Prostate gland (tissue), 2 donors: ENCODE data around the gene BIRC6.

Source experiments
- POLR2A ChIP-seq: fragments of 450-650 bp; IDR thresholded peaks from one replicate; pipeline ENCODE4 v1.6.1; 2016; ENCODE audit warnings: antibody characterized with exemption, mild to moderate bottlenecking
- POLR2AphosphoS5 ChIP-seq: sonication (generic); formaldehyde crosslinking; IDR thresholded peaks from one replicate; pipeline ENCODE4 v1.6.1; 2017; ENCODE audit warnings: antibody characterized with exemption
- TF ChIP-seq, protein P1 (sequence below), 4 experiments: fragments of 200-600 bp in 2 of 4; fragments of 450-650 bp in 2 of 4; sonication (generic) in 2 of 4; IDR thresholded peaks; 1 replicate in 3 of 4; 2 replicates in 1 of 4; pipeline ENCODE4 v1.5.1; 2016 to 2019; ENCODE audit warnings: antibody characterized with exemption in 4 of 4, mild to moderate bottlenecking in 2 of 4, moderate library complexity in 2 of 4

DNA sequence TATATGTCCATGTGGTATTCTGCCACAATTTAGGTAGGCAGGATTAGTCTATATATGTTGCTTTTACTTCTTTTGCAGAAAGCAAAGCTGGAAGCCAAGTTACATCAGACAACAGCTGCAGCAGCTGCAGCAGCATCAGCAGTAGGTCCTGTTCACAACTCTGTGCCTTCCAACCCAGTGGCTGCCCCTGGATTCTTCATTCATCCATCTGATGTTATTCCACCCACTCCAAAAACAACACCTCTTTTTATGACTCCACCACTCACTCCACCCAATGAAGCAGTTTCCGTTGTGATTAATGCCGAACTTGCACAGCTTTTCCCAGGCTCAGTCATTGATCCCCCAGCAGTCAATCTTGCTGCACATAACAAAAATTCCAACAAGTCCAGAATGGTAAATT lies 107.6 kb downstream of the BIRC6 start:
- TF ChIP-seq, protein P1, sequence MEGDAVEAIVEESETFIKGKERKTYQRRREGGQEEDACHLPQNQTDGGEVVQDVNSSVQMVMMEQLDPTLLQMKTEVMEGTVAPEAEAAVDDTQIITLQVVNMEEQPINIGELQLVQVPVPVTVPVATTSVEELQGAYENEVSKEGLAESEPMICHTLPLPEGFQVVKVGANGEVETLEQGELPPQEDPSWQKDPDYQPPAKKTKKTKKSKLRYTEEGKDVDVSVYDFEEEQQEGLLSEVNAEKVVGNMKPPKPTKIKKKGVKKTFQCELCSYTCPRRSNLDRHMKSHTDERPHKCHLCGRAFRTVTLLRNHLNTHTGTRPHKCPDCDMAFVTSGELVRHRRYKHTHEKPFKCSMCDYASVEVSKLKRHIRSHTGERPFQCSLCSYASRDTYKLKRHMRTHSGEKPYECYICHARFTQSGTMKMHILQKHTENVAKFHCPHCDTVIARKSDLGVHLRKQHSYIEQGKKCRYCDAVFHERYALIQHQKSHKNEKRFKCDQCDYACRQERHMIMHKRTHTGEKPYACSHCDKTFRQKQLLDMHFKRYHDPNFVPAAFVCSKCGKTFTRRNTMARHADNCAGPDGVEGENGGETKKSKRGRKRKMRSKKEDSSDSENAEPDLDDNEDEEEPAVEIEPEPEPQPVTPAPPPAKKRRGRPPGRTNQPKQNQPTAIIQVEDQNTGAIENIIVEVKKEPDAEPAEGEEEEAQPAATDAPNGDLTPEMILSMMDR (IDR thresholded peaks at IDR 0.05), result no peak
- no peak for TF ChIP-seq POLR2AphosphoS5
- no peak for TF ChIP-seq POLR2A
